Measurements from ENCODE around the gene JAM3. TPM values are rescaled to one million over a fixed set of nuclear protein-coding genes. Genes with fewer than 3 reads are reported as not detected.

The JAM3 gene
- total and polyA plus RNA-seq, 2 of the 13 experiments (the other 11 are each of a cell fraction or from before 2014, with no cell fraction given) = 0.98 to 2.8 TPM

GRCh38 chr11:134120143-134120850 lies 51.4 kb downstream of the JAM3 start:
- Histone ChIP-seq H3K36me3 (replicated peaks in 1 of 2; ENCODE audit: control insufficient read depth in 1 of 2, insufficient read depth in 2 of 2, low read length in 2 of 2) (no peaks in the 10 kb centered on the region), H3K9ac (ENCODE audit: insufficient read depth, low read depth, low read length) (no peak overlapping the region), H3K4me2 (ENCODE audit: low read depth, low read length) (no peak overlapping the region), H3K27me3 (ENCODE audit: control insufficient read depth in 1 of 2, insufficient read depth in 2 of 2, low read length in 2 of 2) (peaks cover 1 to 14% of the 10 kb centered on the region in 2 experiments; a peak in 1 of 5 replicates), H3K4me3 (replicated peaks in 1 of 3; ENCODE audit: insufficient read depth in 1 of 3, low read depth in 2 of 3, low read length in 3 of 3) (no peak overlapping the region), H3K9me3 (ENCODE audit: low read length) (no peaks in the 10 kb centered on the region), H2AFZ (ENCODE audit: low read length) (no peak overlapping the region), H4K20me1 (ENCODE audit: insufficient read depth, low read length) (no peaks in the 10 kb centered on the region), H3K27ac (ENCODE audit: extremely low read length, insufficient read depth, low read length) (no peak overlapping the region), H3K4me1 (ENCODE audit: insufficient read depth, low read length) (no peaks in the 10 kb centered on the region), H3K79me2 (ENCODE audit: insufficient read depth, low read length) (no peaks in the 10 kb centered on the region)
- no peak for TF ChIP-seq SOX5 (CRISPR knock-in tag; IDR thresholded peaks at IDR 0.05; ENCODE audit: borderline replicate concordance)
- TF ChIP-seq HHEX (CRISPR knock-in tag; IDR thresholded peaks at IDR 0.05) = no peak
- TF ChIP-seq ZNF691 (CRISPR knock-in tag; IDR thresholded peaks at IDR 0.05; ENCODE audit: borderline replicate concordance, low read depth) = no peak
- TF ChIP-seq HIC2 (CRISPR knock-in tag; IDR thresholded peaks at IDR 0.05; ENCODE audit: low read depth) = no peak
- no peak for TF ChIP-seq NFATC3 (CRISPR knock-in tag; IDR thresholded peaks at IDR 0.05)
- TF ChIP-seq MTA1 (CRISPR knock-in tag; IDR thresholded peaks at IDR 0.05; ENCODE audit: borderline replicate concordance) = no peak
- no peak for TF ChIP-seq SIN3A (IDR thresholded peaks at IDR 0.05; ENCODE audit: borderline replicate concordance, low read depth, low read length)
- TF ChIP-seq POLR2AphosphoS2 (IDR thresholded peaks at IDR 0.05; ENCODE audit: low read depth, low read length) = no peak
- no peak for TF ChIP-seq CBX1 (IDR thresholded peaks at IDR 0.05; ENCODE audit: low read depth)
- BruUV-seq (replicated peaks) = no TSS peak
- FAIRE-seq (no peak), ATAC-seq (no peak), DNase-seq (ENCODE audit: low spot score) (no peak)
- ChIA-PET POLR2A (no interaction called here), CTCF (ENCODE audit: low intra/inter-chr PET ratio, low total read pairs) (no interaction called here)
- intact Hi-C loops (cut with micrococcal nuclease; ENCODE audit: unreplicated experiment) (no loop called here), in situ Hi-C loops (cut with HindIII; ENCODE audit: extremely low pct_ligation_motif_present, low pct_unique_long_range_greater_than_20kb) (no loop called here)
- 35% methylated on average over 13 of the region's 13 CpGs for WGBS (ENCODE audit: low lambda C conversion rate)
